Activated CD4-positive, alpha-beta memory T cell treated with anti-CD3 and anti-CD28 coated beads, Interleukin-2, amount 10 ng/mL, durations not matched to agents 7 days and 5 days (primary cell): Measurements from ENCODE around the gene TCF3. TPM values are rescaled to one million over a fixed set of nuclear protein-coding genes. Genes with fewer than 3 reads are reported as not detected.
"Not testable (repeated sequence)": the region's sequence is repeated elsewhere in the genome, so short reads cannot be mapped to it uniquely, and the experiment has no call there.

Experiments
- CTCF ChIA-PET: fragments of 350-600 bp; sonication (Branson Sonifier 250); formaldehyde crosslinking; loops from one replicate; lab custom pipeline; 2021; ENCODE audit warnings: antibody characterized with exemption, inconsistent platforms; lab: Charles Lee
- POLR2A ChIA-PET: fragments of 350-600 bp; sonication (Branson Sonifier 250); formaldehyde crosslinking; loops from one replicate; lab custom pipeline; 2021; ENCODE audit warnings: antibody characterized with exemption; lab: Charles Lee
- DNase-seq: peaks from one replicate; pipeline ENCODE4 v3.0.0-alpha.2; 2020
- H3K27ac Mint-ChIP-seq: one replicate; pipeline ENCODE4 v1.8.0; 2021; ENCODE audit warnings: mild to moderate bottlenecking, mixed read lengths
- H3K27me3 Mint-ChIP-seq: one replicate; pipeline ENCODE4 v1.8.0; 2021; ENCODE audit warnings: mixed read lengths
- H3K36me3 Mint-ChIP-seq: one replicate; pipeline ENCODE4 v1.8.0; 2021; ENCODE audit warnings: low read depth, mixed read lengths
- H3K4me1 Mint-ChIP-seq: one replicate; pipeline ENCODE4 v1.8.0; 2021; ENCODE audit warnings: mixed read lengths
- H3K4me3 Mint-ChIP-seq: one replicate; pipeline ENCODE4 v1.8.0; 2021; ENCODE audit warnings: mild to moderate bottlenecking, mixed read lengths
- H3K9me3 Mint-ChIP-seq: one replicate; pipeline ENCODE4 v1.8.0; 2021; ENCODE audit warnings: mixed read lengths
- total RNA-seq, 2 experiments: library from RNA; stranded (reverse); gene quantifications; one replicate each; pipeline ENCODE4 v1.2.3, GENCODE V29; 2021

Gene TCF3
- total RNA-seq, 2 experiments from 2014 or later = 67.3 to 71.2 TPM

GRCh38 chr19:1645299-1645698 is 7.1 kb downstream of the TCF3 start:
- ChIA-PET CTCF (no interaction called here), POLR2A (no interaction called here)
- Mint-ChIP-seq H3K36me3 (peaks cover 6% of the 10 kb centered on the region), H3K27me3 (no peaks in the 10 kb centered on the region), H3K4me1 (peaks cover 7% of the 10 kb centered on the region), H3K27ac (no peak overlapping the region), H3K4me3 (no peak overlapping the region), H3K9me3 (no peaks in the 10 kb centered on the region)
- no peak for DNase-seq

- CTCF ChIA-PET = no interaction called here
- H3K27ac Mint-ChIP-seq = no peak overlapping the region
- no peaks in the 10 kb centered on the region for H3K27me3 Mint-ChIP-seq
- H3K4me3 Mint-ChIP-seq = no peak overlapping the region
- peaks cover 14% of the 10 kb centered on the region for H3K36me3 Mint-ChIP-seq
- POLR2A ChIA-PET = interaction anchor here (1.1 kb wide), 1 partner anchor 12 kb away, joined by 3 read pairs; no protein-coding TSS in a partner anchor
- DNase-seq = no peak
- no peaks in the 10 kb centered on the region for H3K9me3 Mint-ChIP-seq
- H3K4me1 Mint-ChIP-seq = peaks cover under 1% of the 10 kb centered on the region
These were observed 8.3 kb downstream of the TCF3 start for GRCh38 chr19:1644070-1644469.

GRCh38 chr19:1640893-1641448 is 11.4 kb downstream of the TCF3 start:
- H3K27ac Mint-ChIP-seq, H3K4me1 Mint-ChIP-seq, DNase-seq, H3K27me3 Mint-ChIP-seq, POLR2A ChIA-PET, H3K9me3 Mint-ChIP-seq, H3K4me3 Mint-ChIP-seq: not testable (repeated sequence)
- H3K36me3 Mint-ChIP-seq = peaks cover 27% of the 10 kb centered on the region
- CTCF ChIA-PET = interaction anchor here (1.1 kb wide), 1 partner anchor 185 kb away, joined by 4 read pairs; no protein-coding TSS in a partner anchor

- no peak overlapping the region for H3K4me3 Mint-ChIP-seq
- no peaks in the 10 kb centered on the region for H3K27me3 Mint-ChIP-seq
- H3K27ac Mint-ChIP-seq = no peak overlapping the region
- ChIA-PET CTCF (no interaction called here), POLR2A (interaction anchor here (1.0 kb wide), 1 partner anchor 14 kb away, joined by 3 read pairs; no protein-coding TSS in a partner anchor)
- no peaks in the 10 kb centered on the region for H3K9me3 Mint-ChIP-seq
- no peaks in the 10 kb centered on the region for H3K4me1 Mint-ChIP-seq
- peaks cover 23% of the 10 kb centered on the region for H3K36me3 Mint-ChIP-seq
- DNase-seq = no peak
These were observed 15.8 kb downstream of the TCF3 start for GRCh38 chr19:1636325-1637236.

- H3K4me3 Mint-ChIP-seq = no peak overlapping the region
- no peak overlapping the region for H3K27ac Mint-ChIP-seq
- CTCF ChIA-PET = no interaction called here
- H3K9me3 Mint-ChIP-seq = no peaks in the 10 kb centered on the region
- H3K27me3 Mint-ChIP-seq = no peaks in the 10 kb centered on the region
- POLR2A ChIA-PET = no interaction called here
- DNase-seq = no peak
- peaks cover 23% of the 10 kb centered on the region for H3K36me3 Mint-ChIP-seq
- H3K4me1 Mint-ChIP-seq = no peaks in the 10 kb centered on the region
These were observed 17.5 kb downstream of the TCF3 start for GRCh38 chr19:1634938-1635243.

- POLR2A ChIA-PET = no interaction called here
- H3K36me3 Mint-ChIP-seq = peaks cover 18% of the 10 kb centered on the region
- CTCF ChIA-PET = no interaction called here
- no peak overlapping the region for H3K4me3 Mint-ChIP-seq
- no peak for DNase-seq
- no peaks in the 10 kb centered on the region for H3K4me1 Mint-ChIP-seq
- H3K9me3 Mint-ChIP-seq = no peaks in the 10 kb centered on the region
- H3K27ac Mint-ChIP-seq = no peak overlapping the region
- H3K27me3 Mint-ChIP-seq = no peaks in the 10 kb centered on the region
These were observed 18.0 kb downstream of the TCF3 start for GRCh38 chr19:1634242-1634937.

- no peaks in the 10 kb centered on the region for H3K9me3 Mint-ChIP-seq
- DNase-seq = no peak
- ChIA-PET CTCF (no interaction called here), POLR2A (no interaction called here)
- H3K27ac Mint-ChIP-seq = no peak overlapping the region
- H3K27me3 Mint-ChIP-seq = no peaks in the 10 kb centered on the region
- H3K4me1 Mint-ChIP-seq = no peaks in the 10 kb centered on the region
- peaks cover 10% of the 10 kb centered on the region for H3K36me3 Mint-ChIP-seq
- H3K4me3 Mint-ChIP-seq = no peak overlapping the region
These were observed 19.1 kb downstream of the TCF3 start for GRCh38 chr19:1633269-1633826.

GRCh38 chr19:1632462-1633268 is 19.8 kb downstream of the TCF3 start:
- DNase-seq = no peak
- POLR2A ChIA-PET = interaction anchor here (0.8 kb wide), 1 partner anchor 11 kb away, joined by 3 read pairs; no protein-coding TSS in a partner anchor
- H3K27ac Mint-ChIP-seq = no peak overlapping the region
- CTCF ChIA-PET = no interaction called here
- no peaks in the 10 kb centered on the region for H3K9me3 Mint-ChIP-seq
- H3K4me1 Mint-ChIP-seq = no peaks in the 10 kb centered on the region
- peaks cover 7% of the 10 kb centered on the region for H3K36me3 Mint-ChIP-seq
- H3K27me3 Mint-ChIP-seq = no peaks in the 10 kb centered on the region
- H3K4me3 Mint-ChIP-seq = no peak overlapping the region

GRCh38 chr19:1631557-1632100 is 20.8 kb downstream of the TCF3 start:
- Mint-ChIP-seq H3K9me3 (no peaks in the 10 kb centered on the region), H3K27me3 (no peaks in the 10 kb centered on the region), H3K4me3 (no peak overlapping the region), H3K27ac (no peak overlapping the region), H3K4me1 (no peaks in the 10 kb centered on the region), H3K36me3 (peaks cover 2% of the 10 kb centered on the region)
- DNase-seq = no peak
- ChIA-PET CTCF (interaction anchor here (0.5 kb wide), 1 partner anchor 194 kb away, joined by 3 read pairs; no protein-coding TSS in a partner anchor), POLR2A (interaction anchor here (0.8 kb wide), 1 partner anchor 12 kb away, joined by 3 read pairs; no protein-coding TSS in a partner anchor)

- H3K27me3 Mint-ChIP-seq = no peaks in the 10 kb centered on the region
- H3K27ac Mint-ChIP-seq = no peak overlapping the region
These were observed 21.6 kb downstream of the TCF3 start for GRCh38 chr19:1630811-1631210.

GRCh38 chr19:1630012-1630411 is 22.4 kb downstream of the TCF3 start:
- H3K4me1 Mint-ChIP-seq = no peaks in the 10 kb centered on the region
- POLR2A ChIA-PET = no interaction called here
- no peak overlapping the region for H3K27ac Mint-ChIP-seq
- H3K36me3 Mint-ChIP-seq = no peaks in the 10 kb centered on the region
- DNase-seq = no peak
- no peak overlapping the region for H3K4me3 Mint-ChIP-seq
- CTCF ChIA-PET = no interaction called here
- no peaks in the 10 kb centered on the region for H3K9me3 Mint-ChIP-seq
- no peaks in the 10 kb centered on the region for H3K27me3 Mint-ChIP-seq

More at GRCh38 chr19:1630811-1631210, 21.6 kb downstream of the TCF3 start:
- Mint-ChIP-seq H3K36me3 (peaks cover 2% of the 10 kb centered on the region), H3K4me3 (no peak overlapping the region), H3K4me1 (no peaks in the 10 kb centered on the region), H3K9me3 (no peaks in the 10 kb centered on the region)
- ChIA-PET POLR2A (no interaction called here), CTCF (no interaction called here)
- DNase-seq = no peak

- no peaks in the 10 kb centered on the region for H3K27me3 Mint-ChIP-seq
- no peaks in the 10 kb centered on the region for H3K9me3 Mint-ChIP-seq
- H3K4me1 Mint-ChIP-seq = no peaks in the 10 kb centered on the region
- DNase-seq = no peak
- no peak overlapping the region for H3K4me3 Mint-ChIP-seq
- no peaks in the 10 kb centered on the region for H3K36me3 Mint-ChIP-seq
- CTCF ChIA-PET = no interaction called here
- POLR2A ChIA-PET = no interaction called here
- H3K27ac Mint-ChIP-seq = no peak overlapping the region
These were observed 23.1 kb downstream of the TCF3 start for GRCh38 chr19:1629256-1629808.
